GM23338 (cell line): Measurements from ENCODE around the gene LNX2. TPM values are rescaled to one million over a fixed set of nuclear protein-coding genes. Genes with fewer than 3 reads are reported as not detected.

Experiments used
- ATAC-seq: fragments of 200-7000 bp; cut with Tn5 transposase; 3 replicates; pipeline ENCODE4 v1.9.1; 2020
- DNase-seq: peaks from one replicate; pipeline ENCODE4 v3.0.0-alpha.2; 2015; ENCODE audit warnings: low spot score
- H2AFZ ChIP-seq: fragments of 200-600 bp; sonication (generic); 2 replicates; pipeline ENCODE4 v1.8.0; 2016; ENCODE audit warnings: antibody characterized with exemption, mild to moderate bottlenecking, moderate library complexity
- H3F3A ChIP-seq: fragments of 200-600 bp; sonication (generic); replicated peaks from 2 replicates; pipeline ENCODE4 v1.8.0; 2017; ENCODE audit warnings: antibody characterized with exemption, mixed run types, low read depth
- H3K27ac ChIP-seq: fragments of 200-600 bp; sonication (generic); 2 replicates; pipeline ENCODE4 v1.6.1; 2016; ENCODE audit warnings: low read depth
- H3K27me3 ChIP-seq: fragments of 200-600 bp; sonication (generic); 2 replicates; pipeline ENCODE4 v1.8.0; 2016; ENCODE audit warnings: mild to moderate bottlenecking, mixed run types, moderate library complexity; ENCODE audit not compliant: insufficient read depth
- H3K36me3 ChIP-seq: fragments of 200-600 bp; sonication (generic); 2 replicates; pipeline ENCODE4 v1.8.0; 2016; ENCODE audit warnings: mild to moderate bottlenecking; ENCODE audit not compliant: insufficient read depth
- H3K4me1 ChIP-seq: fragments of 200-600 bp; sonication (generic); 2 replicates; pipeline ENCODE4 v1.8.0; 2016; ENCODE audit warnings: mild to moderate bottlenecking, moderate library complexity; ENCODE audit not compliant: insufficient read depth
- H3K4me2 ChIP-seq: fragments of 200-600 bp; sonication (generic); 2 replicates; pipeline ENCODE4 v1.7.1; 2017; ENCODE audit warnings: mixed run types
- H3K4me3 ChIP-seq: fragments of 200-600 bp; sonication (generic); 2 replicates; pipeline ENCODE4 v1.6.1; 2016; ENCODE audit warnings: mixed run types
- H3K79me2 ChIP-seq: fragments of 200-600 bp; sonication (generic); replicated peaks from 2 replicates; pipeline ENCODE4 v1.8.0; 2017; ENCODE audit warnings: mild to moderate bottlenecking; ENCODE audit not compliant: insufficient read depth
- H3K9me2 ChIP-seq: fragments of 200-600 bp; sonication (generic); 2 replicates; pipeline ENCODE4 v1.8.0; 2017; ENCODE audit not compliant: insufficient read depth
- H4K20me1 ChIP-seq: fragments of 200-600 bp; sonication (generic); replicated peaks from 2 replicates; pipeline ENCODE4 v1.8.0; 2017; ENCODE audit warnings: mild to moderate bottlenecking; ENCODE audit not compliant: insufficient read depth
- H3K27ac Mint-ChIP-seq: 2 replicates; pipeline ENCODE4 v1.8.0; 2020; ENCODE audit warnings: inconsistent platforms, mild to moderate bottlenecking, moderate library complexity, mixed read lengths
- H3K27me3 Mint-ChIP-seq: 3 replicates; pipeline ENCODE4 v1.8.0; 2022; ENCODE audit warnings: low read depth, mild to moderate bottlenecking, moderate library complexity, mixed read lengths, inconsistent platforms; ENCODE audit not compliant: insufficient read depth, poor library complexity
- H3K36me3 Mint-ChIP-seq: 3 replicates; pipeline ENCODE4 v1.8.0; 2021; ENCODE audit warnings: low read depth, mild to moderate bottlenecking, inconsistent platforms, moderate library complexity, mixed read lengths
- H3K4me1 Mint-ChIP-seq: 3 replicates; pipeline ENCODE4 v1.8.0; 2020; ENCODE audit warnings: mild to moderate bottlenecking, inconsistent platforms, mixed read lengths
- H3K4me3 Mint-ChIP-seq: 3 replicates; pipeline ENCODE4 v1.8.0; 2021; ENCODE audit warnings: moderate library complexity, mild to moderate bottlenecking, inconsistent platforms, mixed read lengths
- H3K9me3 Mint-ChIP-seq: 3 replicates; pipeline ENCODE4 v1.8.0; 2020; ENCODE audit warnings: moderate library complexity, mild to moderate bottlenecking, inconsistent platforms, mixed read lengths
- CREB1 ChIP-seq: fragments of 250-450 bp; sonication (Bioruptor Pico); IDR thresholded peaks from 2 replicates; pipeline ENCODE4 v1.5.0; 2020; ENCODE audit warnings: low read depth, mild to moderate bottlenecking, moderate library complexity
- CTCF ChIP-seq, 2 experiments: fragments of 200-600 bp in 1 of 2; sonication (generic) in 1 of 2; conservative IDR thresholded peaks; 2 replicates each; pipeline versions ENCODE4 v1.5.1 to v1.6.1; 2016 to 2017; ENCODE audit warnings: antibody characterized with exemption in 2 of 2, low read depth in 2 of 2, mild to moderate bottlenecking in 2 of 2, moderate library complexity in 1 of 2
- ETS1 ChIP-seq: IDR thresholded peaks from 2 replicates; pipeline ENCODE4 v1.6.1; 2016; ENCODE audit warnings: antibody characterized with exemption
- EZH2 ChIP-seq: fragments of 200-600 bp; sonication (generic); IDR thresholded peaks from one replicate; pipeline ENCODE4 v1.8.0; 2017; ENCODE audit warnings: antibody characterized with exemption, mild to moderate bottlenecking, low read depth; ENCODE audit not compliant: unreplicated experiment
- EZH2phosphoT487 ChIP-seq: fragments of 200-600 bp; sonication (generic); IDR thresholded peaks from one replicate; pipeline ENCODE4 v1.8.1; 2018; ENCODE audit warnings: antibody characterized with exemption; ENCODE audit not compliant: unreplicated experiment
- JUNB ChIP-seq: IDR thresholded peaks from one replicate; pipeline ENCODE4 v1.6.1; 2016; ENCODE audit warnings: antibody characterized with exemption; ENCODE audit not compliant: unreplicated experiment
- NANOG ChIP-seq: IDR thresholded peaks from 2 replicates; pipeline ENCODE4 v1.6.1; 2016; ENCODE audit warnings: antibody characterized with exemption, borderline replicate concordance
- POLR2AphosphoS5 ChIP-seq: IDR thresholded peaks from 2 replicates; pipeline ENCODE4 v1.6.1; 2016; ENCODE audit warnings: antibody characterized with exemption, low read depth
- REST ChIP-seq: IDR thresholded peaks from one replicate; pipeline ENCODE4 v1.6.1; 2018; ENCODE audit warnings: antibody characterized with exemption; ENCODE audit not compliant: unreplicated experiment
- STAT1 ChIP-seq: IDR thresholded peaks from one replicate; pipeline ENCODE4 v1.6.1; 2016; ENCODE audit warnings: antibody characterized with exemption; ENCODE audit not compliant: unreplicated experiment
- ZNF114 ChIP-seq: fragments of 250-450 bp; sonication (Bioruptor Pico); IDR thresholded peaks from 2 replicates; pipeline ENCODE4 v1.5.0; 2020; ENCODE audit warnings: mild to moderate bottlenecking, moderate library complexity
- ZNF331 ChIP-seq: fragments of 250-450 bp; sonication (Bioruptor Pico); IDR thresholded peaks from 2 replicates; pipeline ENCODE4 v1.5.0; 2020; ENCODE audit warnings: low read depth, mild to moderate bottlenecking, moderate library complexity
- ZNF462 ChIP-seq: fragments of 250-450 bp; sonication (Bioruptor Pico); IDR thresholded peaks from 2 replicates; pipeline ENCODE4 v1.5.0; 2020; ENCODE audit warnings: mild to moderate bottlenecking, moderate library complexity
- polyA plus RNA-seq: library from polyadenylated mRNA; unstranded; fragments of >200 nt; fragmentation: Nextera tagmentation; extraction: Ambion mirVana; gene quantifications from 2 replicates; pipeline ENCODE4 v1.2.1, GENCODE V29; 2016
- total RNA-seq: library from RNA; depleted of rRNA; stranded (reverse); fragments of >200 nt; shearing (Covaris generic); gene quantifications from 2 replicates; pipeline ENCODE4 v1.2.3, GENCODE V29; 2014

LNX2 gene
- total and polyA plus RNA-seq, 2 experiments from 2014 or later = 3.7 to 18.0 TPM

- Histone ChIP-seq H2AFZ (no peak overlapping the region), H3F3A (no peaks in the 10 kb centered on the region), H3K36me3 (0 out of 2 replicates have a peak, but pooled peaks cover 2% of the 10 kb centered on the region), H3K27ac (no peak overlapping the region), H3K27me3 (no peaks in the 10 kb centered on the region), H3K4me3 (no peak overlapping the region), H3K4me1 (peaks cover 30% of the 10 kb centered on the region), H3K9me2 (no peaks in the 10 kb centered on the region), H3K4me2 (peak overlapping the region; percentile 80; the same call in 1 of the 2 replicates), H3K79me2 (peaks cover 82% of the 10 kb centered on the region), H4K20me1 (peaks cover 39% of the 10 kb centered on the region)
- H3K36me3 Mint-ChIP-seq = peaks cover 19% of the 10 kb centered on the region
- H3K4me1 Mint-ChIP-seq = peaks cover 48% of the 10 kb centered on the region
- DNase-seq (no peak), ATAC-seq (no peak)
- H3K4me3 Mint-ChIP-seq = peak overlapping the region; percentile 96; the same call in 1 of the 3 replicates
- H3K27me3 Mint-ChIP-seq = peaks cover 8% of the 10 kb centered on the region
- peaks cover 6% of the 10 kb centered on the region; the same call in 2 of the 3 replicates for H3K9me3 Mint-ChIP-seq
- TF ChIP-seq ETS1 (no peak), ZNF331 (CRISPR knock-in tag) (no peak), CTCF (conservative IDR thresholded peaks at IDR 0.05; ENCODE audit: low read depth in 2 of 2) (no peak), JUNB (no peak), EZH2 (no peak), NANOG (no peak), EZH2phosphoT487 (no peak), STAT1 (no peak), REST (no peak), ZNF114 (CRISPR knock-in tag) (no peak), CREB1 (CRISPR knock-in tag) (no peak), POLR2AphosphoS5 (no peak), ZNF462 (no peak)
- no peak overlapping the region for H3K27ac Mint-ChIP-seq
These were observed 2.4 kb downstream of the LNX2 start for GRCh38 chr13:27617881-27618321.
